MM.1S (cell line): ENCODE results near the gene LDHA.
"Not testable (repeated sequence)": the region's sequence is repeated elsewhere in the genome, so short reads cannot be mapped to it uniquely, and the experiment has no call there.

Experiments
- DNase-seq: peaks from one replicate; pipeline ENCODE4 v3.0.0-alpha.2; 2015
- H2AFZ ChIP-seq: fragments of 300-600 bp; sonication (generic); 2 replicates; pipeline ENCODE4 v1.6.0; 2016; ENCODE audit warnings: antibody characterized with exemption, low read length
- H3F3A ChIP-seq: fragments of 300-600 bp; sonication (generic); 2 replicates; pipeline ENCODE4 v1.6.1; 2016; ENCODE audit warnings: mild to moderate bottlenecking, antibody characterized with exemption, low read length, moderate library complexity, mixed read lengths; ENCODE audit not compliant: insufficient read depth
- H3K27ac ChIP-seq: fragments of 300-600 bp; sonication (generic); 2 replicates; pipeline ENCODE4 v1.5.1; 2016; ENCODE audit warnings: mild to moderate bottlenecking, low read length
- H3K27me3 ChIP-seq: fragments of 300-600 bp; sonication (generic); replicated peaks from 2 replicates; pipeline ENCODE4 v1.6.0; 2016; ENCODE audit warnings: low read length; ENCODE audit not compliant: insufficient read depth
- H3K36me3 ChIP-seq: fragments of 300-600 bp; sonication (generic); replicated peaks from 2 replicates; pipeline ENCODE4 v1.6.1; 2016; ENCODE audit warnings: mild to moderate bottlenecking, low read length, mixed read lengths; ENCODE audit not compliant: insufficient read depth
- H3K4me1 ChIP-seq: fragments of 300-600 bp; sonication (generic); 2 replicates; pipeline ENCODE4 v1.6.1; 2016; ENCODE audit warnings: low read length, mixed read lengths
- H3K4me2 ChIP-seq: fragments of 300-600 bp; sonication (generic); 2 replicates; pipeline ENCODE4 v1.6.0; 2016; ENCODE audit warnings: low read depth, low read length
- H3K4me3 ChIP-seq: fragments of 300-600 bp; sonication (generic); 2 replicates; pipeline ENCODE4 v1.5.1; 2016; ENCODE audit warnings: low read length, mixed read lengths
- H3K79me2 ChIP-seq: fragments of 300-600 bp; sonication (generic); 2 replicates; pipeline ENCODE4 v1.6.1; 2016; ENCODE audit warnings: mixed run types, low read length, mixed read lengths
- H3K9ac ChIP-seq: fragments of 300-600 bp; sonication (generic); 2 replicates; pipeline ENCODE4 v1.6.1; 2016; ENCODE audit warnings: low read length, mixed read lengths
- H3K9me2 ChIP-seq: fragments of 300-600 bp; sonication (generic); replicated peaks from 2 replicates; pipeline ENCODE4 v1.6.1; 2016; ENCODE audit warnings: mild to moderate bottlenecking, low read length, mixed read lengths; ENCODE audit not compliant: insufficient read depth
- H3K9me3 ChIP-seq: fragments of 300-600 bp; sonication (generic); replicated peaks from 2 replicates; pipeline ENCODE4 v1.6.1; 2016; ENCODE audit warnings: mild to moderate bottlenecking, low read length, mixed read lengths; ENCODE audit not compliant: insufficient read depth
- H4K20me1 ChIP-seq: fragments of 300-600 bp; sonication (generic); 2 replicates; pipeline ENCODE4 v1.6.1; 2016; ENCODE audit warnings: mild to moderate bottlenecking, low read length, moderate library complexity, mixed read lengths; ENCODE audit not compliant: insufficient read depth
- EZH2 ChIP-seq: fragments of 300-600 bp; sonication (generic); optimal IDR thresholded peaks from 2 replicates; pipeline ENCODE3; 2017; ENCODE audit warnings: low read depth, mild to moderate bottlenecking, antibody characterized with exemption, low read length, mixed read lengths
- EZH2phosphoT487 ChIP-seq: fragments of 300-600 bp; sonication (generic); IDR thresholded peaks from 2 replicates; pipeline ENCODE4 v1.6.1; 2018; ENCODE audit warnings: antibody characterized with exemption, low read length
- TF ChIP-seq, protein P1 (sequence below): fragments of 300-600 bp; sonication (generic); IDR thresholded peaks from 2 replicates; pipeline ENCODE4 v1.5.1; 2016; ENCODE audit warnings: antibody characterized with exemption, low read length, mixed read lengths

Gene LDHA

DNA sequence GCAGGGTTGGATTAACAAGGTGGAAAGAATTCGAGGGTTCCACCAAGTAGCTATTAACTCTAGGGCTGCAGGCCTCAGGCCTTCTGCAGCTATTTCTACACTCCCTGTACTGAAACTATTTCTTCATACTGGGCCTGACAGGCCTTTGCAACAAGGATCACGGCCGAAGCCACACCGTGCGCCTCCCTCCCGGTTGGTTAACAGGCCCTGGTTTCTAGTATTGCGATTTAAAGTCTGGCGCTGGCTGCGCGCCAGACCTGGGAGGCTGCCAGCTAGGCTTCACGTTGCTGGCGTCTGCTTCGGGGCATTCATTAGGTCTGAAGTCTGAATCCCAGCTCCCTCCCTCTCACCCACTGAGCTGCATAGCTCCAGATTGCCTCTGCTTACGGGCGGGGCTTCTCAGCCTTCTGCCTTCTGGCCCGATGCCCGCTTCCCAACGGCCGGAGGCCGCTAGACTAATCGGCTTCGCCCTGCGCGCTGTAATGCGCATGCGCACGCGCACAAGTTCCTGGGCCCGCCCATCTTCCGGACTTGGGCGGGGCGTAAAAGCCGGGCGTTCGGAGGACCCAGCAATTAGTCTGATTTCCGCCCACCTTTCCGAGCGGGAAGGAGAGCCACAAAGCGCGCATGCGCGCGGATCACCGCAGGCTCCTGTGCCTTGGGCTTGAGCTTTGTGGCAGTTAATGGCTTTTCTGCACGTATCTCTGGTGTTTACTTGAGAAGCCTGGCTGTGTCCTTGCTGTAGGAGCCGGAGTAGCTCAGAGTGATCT is 1.6 kb downstream of the LDHA start:
- Histone ChIP-seq H2AFZ (no peak overlapping the region), H3K4me1 (peaks cover 18% of the 10 kb centered on the region), H3F3A (peaks cover 58% of the 10 kb centered on the region), H3K79me2 (peaks cover 71% of the 10 kb centered on the region), H3K27me3 (no peaks in the 10 kb centered on the region), H3K27ac (peak overlapping the region; percentile 88), H4K20me1 (peaks cover 30% of the 10 kb centered on the region), H3K4me3 (peak overlapping the region; percentile 99), H3K4me2 (peak overlapping the region; percentile 73), H3K9me3 (no peaks in the 10 kb centered on the region), H3K9me2 (no peaks in the 10 kb centered on the region), H3K9ac (peak overlapping the region; percentile 98), H3K36me3 (peaks cover 33% of the 10 kb centered on the region)
- DNase-seq, result peak; percentile 99
- TF ChIP-seq EZH2phosphoT487 (no peak), EZH2 (no peak)
- TF ChIP-seq, protein P1, sequence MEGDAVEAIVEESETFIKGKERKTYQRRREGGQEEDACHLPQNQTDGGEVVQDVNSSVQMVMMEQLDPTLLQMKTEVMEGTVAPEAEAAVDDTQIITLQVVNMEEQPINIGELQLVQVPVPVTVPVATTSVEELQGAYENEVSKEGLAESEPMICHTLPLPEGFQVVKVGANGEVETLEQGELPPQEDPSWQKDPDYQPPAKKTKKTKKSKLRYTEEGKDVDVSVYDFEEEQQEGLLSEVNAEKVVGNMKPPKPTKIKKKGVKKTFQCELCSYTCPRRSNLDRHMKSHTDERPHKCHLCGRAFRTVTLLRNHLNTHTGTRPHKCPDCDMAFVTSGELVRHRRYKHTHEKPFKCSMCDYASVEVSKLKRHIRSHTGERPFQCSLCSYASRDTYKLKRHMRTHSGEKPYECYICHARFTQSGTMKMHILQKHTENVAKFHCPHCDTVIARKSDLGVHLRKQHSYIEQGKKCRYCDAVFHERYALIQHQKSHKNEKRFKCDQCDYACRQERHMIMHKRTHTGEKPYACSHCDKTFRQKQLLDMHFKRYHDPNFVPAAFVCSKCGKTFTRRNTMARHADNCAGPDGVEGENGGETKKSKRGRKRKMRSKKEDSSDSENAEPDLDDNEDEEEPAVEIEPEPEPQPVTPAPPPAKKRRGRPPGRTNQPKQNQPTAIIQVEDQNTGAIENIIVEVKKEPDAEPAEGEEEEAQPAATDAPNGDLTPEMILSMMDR, result no peak

DNA sequence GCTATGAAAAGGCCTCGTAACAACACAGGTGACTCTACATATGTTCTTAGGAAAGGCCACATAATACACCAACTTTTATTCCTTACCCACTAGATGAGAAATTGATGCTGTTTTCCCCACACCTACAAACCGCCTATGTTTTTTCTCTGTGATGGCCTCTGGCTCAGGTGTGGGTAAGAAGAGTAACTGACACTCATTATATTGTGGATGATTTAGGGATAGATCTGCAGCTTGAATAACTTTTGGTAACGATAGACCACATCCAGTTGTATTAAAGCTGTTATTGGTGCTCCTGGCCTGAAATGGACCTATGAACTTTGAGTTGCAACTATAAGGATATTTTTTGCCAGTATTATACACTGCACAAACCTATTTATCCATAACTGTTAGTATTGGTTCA is 3.6 kb downstream of the LDHA start:
- H3K4me3 ChIP-seq, result no peak overlapping the region
- no peaks in the 10 kb centered on the region for H3K27me3 ChIP-seq
- peaks cover 8% of the 10 kb centered on the region for H3K4me1 ChIP-seq
- no peaks in the 10 kb centered on the region for H3K9me3 ChIP-seq
- no peaks in the 10 kb centered on the region for H3K9me2 ChIP-seq
- 0 out of 2 replicates have a peak overlapping the region, but pooled peaks have one; percentile 12 for H3K4me2 ChIP-seq
- no peak overlapping the region for H3K9ac ChIP-seq
- no peak for DNase-seq
- H4K20me1 ChIP-seq, result peaks cover 36% of the 10 kb centered on the region
- no peak overlapping the region for H3K27ac ChIP-seq
- H3F3A ChIP-seq, result peaks cover 62% of the 10 kb centered on the region
- H3K79me2 ChIP-seq, result peaks cover 80% of the 10 kb centered on the region
- peaks cover 36% of the 10 kb centered on the region for H3K36me3 ChIP-seq
- TF ChIP-seq, protein P1, result no peak
- TF ChIP-seq EZH2phosphoT487 (no peak), EZH2 (no peak)
- H2AFZ ChIP-seq, result no peak overlapping the region

DNA sequence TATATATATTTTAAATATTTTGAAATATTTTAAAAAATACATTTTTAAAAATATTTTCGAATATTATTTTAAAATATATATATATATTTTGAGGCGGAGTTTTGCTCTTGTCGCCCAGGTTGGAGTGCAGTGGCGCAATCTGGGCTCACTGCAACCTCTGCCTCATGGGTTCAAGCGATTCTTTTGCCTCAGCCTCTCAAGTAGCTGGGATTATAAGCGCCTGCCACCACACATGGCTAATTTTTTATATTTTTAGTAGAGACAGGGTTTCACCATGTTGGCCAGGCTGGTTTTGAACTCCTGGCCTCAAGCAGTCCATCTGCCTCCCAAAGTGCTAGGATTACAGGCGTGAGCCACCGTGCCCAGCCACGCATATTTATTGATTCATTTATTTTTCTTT is 6.7 kb downstream of the LDHA start:
- not testable (repeated sequence) for H3K4me2 ChIP-seq, H3K9ac ChIP-seq, H2AFZ ChIP-seq, H3K27me3 ChIP-seq, H3K9me3 ChIP-seq, DNase-seq, H3K9me2 ChIP-seq, H3K4me3 ChIP-seq, H3K27ac ChIP-seq, H3K4me1 ChIP-seq
- peaks cover 42% of the 10 kb centered on the region for H4K20me1 ChIP-seq
- H3K36me3 ChIP-seq, result peaks cover 53% of the 10 kb centered on the region
- peaks cover 68% of the 10 kb centered on the region for H3F3A ChIP-seq
- H3K79me2 ChIP-seq, result peaks cover 69% of the 10 kb centered on the region

DNA sequence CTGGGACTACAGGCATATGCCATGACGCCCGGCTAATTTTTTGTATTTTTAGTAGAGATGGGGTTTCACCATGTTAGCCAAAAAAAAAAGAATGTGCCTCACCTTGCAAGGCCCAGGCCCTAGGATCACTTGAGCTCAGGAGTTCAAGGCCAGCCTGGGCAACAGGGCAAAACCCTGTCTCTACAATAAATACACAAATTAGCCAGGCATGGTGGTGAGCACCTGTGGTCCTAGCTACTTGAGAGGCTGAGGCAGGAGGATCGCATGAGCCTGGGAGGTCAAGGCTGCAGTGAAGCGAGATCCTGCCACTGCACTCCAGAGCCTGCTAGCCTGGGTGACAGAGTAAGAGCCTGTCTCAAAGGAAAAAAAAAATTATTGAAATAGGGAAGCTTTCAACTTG is 9.7 kb downstream of the LDHA start:
- Histone ChIP-seq H2AFZ (no peak overlapping the region), H3K4me2 (no peak overlapping the region), H4K20me1 (peaks cover 21% of the 10 kb centered on the region), H3K9me2 (no peaks in the 10 kb centered on the region), H3K4me3 (no peak overlapping the region), H3K4me1 (no peaks in the 10 kb centered on the region), H3K79me2 (peaks cover 39% of the 10 kb centered on the region), H3K36me3 (peaks cover 34% of the 10 kb centered on the region), H3K9me3 (no peaks in the 10 kb centered on the region), H3K27me3 (no peaks in the 10 kb centered on the region), H3F3A (peaks cover 74% of the 10 kb centered on the region), H3K9ac (no peak overlapping the region), H3K27ac (no peak overlapping the region)
- TF ChIP-seq EZH2phosphoT487 (no peak), EZH2 (no peak)
- TF ChIP-seq, protein P1, result no peak
- no peak for DNase-seq

DNA sequence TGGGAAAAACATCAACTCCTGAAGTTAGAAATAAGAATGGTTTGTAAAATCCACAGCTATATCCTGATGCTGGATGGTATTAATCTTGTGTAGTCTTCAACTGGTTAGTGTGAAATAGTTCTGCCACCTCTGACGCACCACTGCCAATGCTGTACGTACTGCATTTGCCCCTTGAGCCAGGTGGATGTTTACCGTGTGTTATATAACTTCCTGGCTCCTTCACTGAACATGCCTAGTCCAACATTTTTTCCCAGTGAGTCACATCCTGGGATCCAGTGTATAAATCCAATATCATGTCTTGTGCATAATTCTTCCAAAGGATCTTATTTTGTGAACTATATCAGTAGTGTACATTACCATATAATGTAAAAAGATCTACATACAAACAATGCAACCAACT is 13.0 kb downstream of the LDHA start:
- not testable (repeated sequence) for H3K9ac ChIP-seq, H3K27ac ChIP-seq, H4K20me1 ChIP-seq, H3K27me3 ChIP-seq, DNase-seq, H3K9me2 ChIP-seq, H3K4me1 ChIP-seq, H3K9me3 ChIP-seq, H2AFZ ChIP-seq, H3K4me2 ChIP-seq, H3K4me3 ChIP-seq
- Histone ChIP-seq H3K36me3 (peaks cover 20% of the 10 kb centered on the region), H3F3A (peaks cover 73% of the 10 kb centered on the region), H3K79me2 (peaks cover 17% of the 10 kb centered on the region)
